K562 (cell line): ENCODE results near the gene SEL1L. TPM values are rescaled to one million over a fixed set of nuclear protein-coding genes. Genes with fewer than 3 reads are reported as not detected.

Experiments used
- C11orf30 ChIP-seq: fragments of 450-650 bp; IDR thresholded peaks from 2 replicates; pipeline ENCODE4 v1.6.1; 2016; ENCODE audit warnings: low read depth, mild to moderate bottlenecking
- DPF2 ChIP-seq: fragments of 450-650 bp; IDR thresholded peaks from 2 replicates; pipeline ENCODE4 v1.6.1; 2016
- GATAD2A ChIP-seq: fragments of 450-650 bp; IDR thresholded peaks from 2 replicates; pipeline ENCODE4 v1.6.1; 2017
- HMGN3 ChIP-seq: IDR thresholded peaks from 2 replicates; pipeline ENCODE4 v1.6.1; 2011; ENCODE audit warnings: borderline replicate concordance, low read depth, mild to moderate bottlenecking, mixed read lengths, low read length; ENCODE audit not compliant: insufficient read length; ENCODE audit errors: extremely low read depth
- HNRNPK ChIP-seq: fragments of 200-400 bp; formaldehyde crosslinking; IDR thresholded peaks from one replicate; pipeline ENCODE4 v1.6.1; 2018; ENCODE audit warnings: mild to moderate bottlenecking, low read depth, low read length; ENCODE audit not compliant: poor library complexity, severe bottlenecking
- KDM5B ChIP-seq: fragments of 200-600 bp; sonication (generic); IDR thresholded peaks from 2 replicates; pipeline ENCODE4 v1.6.1; 2012; ENCODE audit warnings: low read depth, mild to moderate bottlenecking, moderate library complexity, low read length, control low read depth, inconsistent platforms; ENCODE audit not compliant: insufficient replicate concordance
- NCOA2 ChIP-seq, 2 experiments: fragments of 450-650 bp; IDR thresholded peaks; 2 replicates each; pipeline ENCODE4 v1.6.1; 2018; ENCODE audit warnings: mild to moderate bottlenecking in 2 of 2, moderate library complexity in 1 of 2; ENCODE audit not compliant: partially characterized antibody in 2 of 2
- NR2C1 ChIP-seq, 2 experiments: fragments of 450-650 bp; IDR thresholded peaks; 2 replicates each; pipeline ENCODE4 v1.6.1; 2017; ENCODE audit warnings: mild to moderate bottlenecking in 2 of 2, antibody characterized with exemption in 1 of 2, inconsistent platforms in 1 of 2, missing compliant biosample characterization in 1 of 2, missing genetic modification characterization in 1 of 2
- SP1 ChIP-seq: sonication (generic); formaldehyde crosslinking; IDR thresholded peaks from 2 replicates; pipeline ENCODE4 v1.8.1; 2022; ENCODE audit warnings: mild to moderate bottlenecking, missing genetic modification reagents
- ZEB2 ChIP-seq: fragments of 450-650 bp; IDR thresholded peaks from 2 replicates; pipeline ENCODE4 v1.6.1; 2016
- ZNF232 ChIP-seq: sonication (generic); formaldehyde crosslinking; IDR thresholded peaks from 2 replicates; pipeline ENCODE4 v1.8.0; 2022; ENCODE audit warnings: mild to moderate bottlenecking, missing genetic modification reagents
- ZNF263 ChIP-seq: sonication (generic); formaldehyde crosslinking; IDR thresholded peaks from 2 replicates; pipeline ENCODE4 v1.8.0; 2022; ENCODE audit warnings: mild to moderate bottlenecking, missing genetic modification reagents, borderline replicate concordance
- polyA plus RNA-seq, 8 experiments: library from polyadenylated mRNA; depleted of rRNA in 4 of 8; stranded (reverse) in 5 of 8; unstranded in 3 of 8; fragments of >200 nt; fragmentation: Nextera tagmentation in 2 of 8; fragmentation: Illumina TruSeq in 1 of 8; extraction: Ambion mirVana in 2 of 8; extraction: Trizol in 1 of 8; gene quantifications; 2 replicates each; pipeline versions ENCODE4 v1.2.1 to v1.2.3, GENCODE V29; 2011 to 2014; ENCODE audit warnings: inconsistent platforms in 1 of 8, missing spikeins in 1 of 8
- total RNA-seq, 7 experiments: library from RNA; depleted of rRNA in 6 of 7; stranded (reverse); fragments of >200 nt in 6 of 7; fragmentation: Illumina TruSeq in 2 of 7; extraction: Trizol in 2 of 7; gene quantifications; 2 replicates each; pipeline versions ENCODE4 v1.2.1 to v1.2.3, GENCODE V29; 2011 to 2021; ENCODE audit warnings: low replicate concordance in 1 of 7
- TF ChIP-seq, protein P1 (sequence below), 2 experiments: fragments of 450-650 bp; conservative IDR thresholded peaks; 2 replicates each; pipeline ENCODE4 v1.6.1; 2017; ENCODE audit warnings: mild to moderate bottlenecking in 2 of 2, moderate library complexity in 2 of 2
- TF ChIP-seq, protein P2 (sequence below): sonication (generic); formaldehyde crosslinking; IDR thresholded peaks from 2 replicates; pipeline ENCODE4 v1.8.1; 2023; ENCODE audit warnings: mild to moderate bottlenecking, missing genetic modification reagents, moderate library complexity
- TF ChIP-seq, protein P3 (sequence below), 2 experiments: fragments of 450-650 bp in 1 of 2; sonication (generic) in 1 of 2; formaldehyde crosslinking in 1 of 2; IDR thresholded peaks; 2 replicates each; pipeline versions ENCODE4 v1.7.1 to v1.9.0; 2016 to 2022; ENCODE audit warnings: inconsistent platforms in 1 of 2, mild to moderate bottlenecking in 1 of 2, missing genetic modification reagents in 1 of 2

Gene SEL1L
- total and polyA plus RNA-seq, 9 of the 15 experiments (the other 6 are each of a cell fraction or from before 2014, with no cell fraction given) = 7.7 to 21.1 (median 13.6) TPM

DNA sequence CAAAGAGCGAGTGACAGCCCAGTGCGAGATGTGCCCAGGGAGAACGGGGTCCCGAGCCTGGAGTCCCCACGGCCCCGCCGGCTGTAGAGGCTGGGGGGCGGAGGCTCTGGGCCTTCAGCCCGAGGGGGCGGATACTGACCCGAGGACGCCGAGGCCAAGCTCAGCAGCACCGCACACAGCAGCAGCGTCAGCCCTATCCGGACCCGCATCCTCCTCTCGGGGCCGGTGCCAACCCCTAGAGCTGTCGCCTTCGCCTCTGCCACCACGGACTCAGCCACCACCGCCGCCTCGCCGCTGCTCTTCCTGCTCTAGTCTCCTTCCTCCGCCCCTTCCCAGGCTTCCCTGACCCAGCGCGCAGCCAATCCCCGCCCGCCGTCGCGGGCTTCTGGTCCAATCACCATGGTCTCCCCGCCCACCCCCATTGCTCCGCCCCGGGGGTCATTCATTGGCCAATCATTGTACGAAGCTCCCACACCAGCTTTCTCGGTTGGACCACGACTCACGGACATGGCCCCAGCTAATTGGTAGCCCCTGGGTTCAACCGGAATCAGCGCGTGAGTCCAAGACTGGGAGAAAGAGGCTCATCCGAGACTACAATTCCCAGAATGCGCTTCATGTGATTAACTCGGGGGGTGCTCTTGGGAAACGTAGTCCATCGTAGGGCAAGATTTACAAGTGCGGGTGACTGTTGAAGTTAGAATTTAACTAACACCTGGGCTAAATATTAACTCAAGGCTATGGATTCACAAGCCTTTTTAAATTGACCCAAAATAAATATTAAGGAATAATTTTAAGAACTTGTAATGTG, at the start of gene SEL1L (continued):
- TF ChIP-seq, protein P1, sequence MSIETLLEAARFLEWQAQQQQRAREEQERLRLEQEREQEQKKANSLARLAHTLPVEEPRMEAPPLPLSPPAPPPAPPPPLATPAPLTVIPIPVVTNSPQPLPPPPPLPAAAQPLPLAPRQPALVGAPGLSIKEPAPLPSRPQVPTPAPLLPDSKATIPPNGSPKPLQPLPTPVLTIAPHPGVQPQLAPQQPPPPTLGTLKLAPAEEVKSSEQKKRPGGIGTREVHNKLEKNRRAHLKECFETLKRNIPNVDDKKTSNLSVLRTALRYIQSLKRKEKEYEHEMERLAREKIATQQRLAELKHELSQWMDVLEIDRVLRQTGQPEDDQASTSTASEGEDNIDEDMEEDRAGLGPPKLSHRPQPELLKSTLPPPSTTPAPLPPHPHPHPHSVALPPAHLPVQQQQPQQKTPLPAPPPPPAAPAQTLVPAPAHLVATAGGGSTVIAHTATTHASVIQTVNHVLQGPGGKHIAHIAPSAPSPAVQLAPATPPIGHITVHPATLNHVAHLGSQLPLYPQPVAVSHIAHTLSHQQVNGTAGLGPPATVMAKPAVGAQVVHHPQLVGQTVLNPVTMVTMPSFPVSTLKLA (conservative IDR thresholded peaks at IDR 0.05) = peak in 1 of 2 experiments; percentile 56; a peak in 2 of 4 replicates
- TF ChIP-seq SP1 = peak; percentile 74
- peak; percentile 94 for TF ChIP-seq NR2C1 (IDR thresholded peaks at IDR 0.05)
- TF ChIP-seq NR2C1 (tag; IDR thresholded peaks at IDR 0.05) = peak; percentile 94
- no peak for TF ChIP-seq ZEB2
- TF ChIP-seq KDM5B = peak; percentile 60
- TF ChIP-seq, protein P2, sequence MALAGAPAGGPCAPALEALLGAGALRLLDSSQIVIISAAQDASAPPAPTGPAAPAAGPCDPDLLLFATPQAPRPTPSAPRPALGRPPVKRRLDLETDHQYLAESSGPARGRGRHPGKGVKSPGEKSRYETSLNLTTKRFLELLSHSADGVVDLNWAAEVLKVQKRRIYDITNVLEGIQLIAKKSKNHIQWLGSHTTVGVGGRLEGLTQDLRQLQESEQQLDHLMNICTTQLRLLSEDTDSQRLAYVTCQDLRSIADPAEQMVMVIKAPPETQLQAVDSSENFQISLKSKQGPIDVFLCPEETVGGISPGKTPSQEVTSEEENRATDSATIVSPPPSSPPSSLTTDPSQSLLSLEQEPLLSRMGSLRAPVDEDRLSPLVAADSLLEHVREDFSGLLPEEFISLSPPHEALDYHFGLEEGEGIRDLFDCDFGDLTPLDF (CRISPR knock-in tag) = no peak
- TF ChIP-seq, protein P3, sequence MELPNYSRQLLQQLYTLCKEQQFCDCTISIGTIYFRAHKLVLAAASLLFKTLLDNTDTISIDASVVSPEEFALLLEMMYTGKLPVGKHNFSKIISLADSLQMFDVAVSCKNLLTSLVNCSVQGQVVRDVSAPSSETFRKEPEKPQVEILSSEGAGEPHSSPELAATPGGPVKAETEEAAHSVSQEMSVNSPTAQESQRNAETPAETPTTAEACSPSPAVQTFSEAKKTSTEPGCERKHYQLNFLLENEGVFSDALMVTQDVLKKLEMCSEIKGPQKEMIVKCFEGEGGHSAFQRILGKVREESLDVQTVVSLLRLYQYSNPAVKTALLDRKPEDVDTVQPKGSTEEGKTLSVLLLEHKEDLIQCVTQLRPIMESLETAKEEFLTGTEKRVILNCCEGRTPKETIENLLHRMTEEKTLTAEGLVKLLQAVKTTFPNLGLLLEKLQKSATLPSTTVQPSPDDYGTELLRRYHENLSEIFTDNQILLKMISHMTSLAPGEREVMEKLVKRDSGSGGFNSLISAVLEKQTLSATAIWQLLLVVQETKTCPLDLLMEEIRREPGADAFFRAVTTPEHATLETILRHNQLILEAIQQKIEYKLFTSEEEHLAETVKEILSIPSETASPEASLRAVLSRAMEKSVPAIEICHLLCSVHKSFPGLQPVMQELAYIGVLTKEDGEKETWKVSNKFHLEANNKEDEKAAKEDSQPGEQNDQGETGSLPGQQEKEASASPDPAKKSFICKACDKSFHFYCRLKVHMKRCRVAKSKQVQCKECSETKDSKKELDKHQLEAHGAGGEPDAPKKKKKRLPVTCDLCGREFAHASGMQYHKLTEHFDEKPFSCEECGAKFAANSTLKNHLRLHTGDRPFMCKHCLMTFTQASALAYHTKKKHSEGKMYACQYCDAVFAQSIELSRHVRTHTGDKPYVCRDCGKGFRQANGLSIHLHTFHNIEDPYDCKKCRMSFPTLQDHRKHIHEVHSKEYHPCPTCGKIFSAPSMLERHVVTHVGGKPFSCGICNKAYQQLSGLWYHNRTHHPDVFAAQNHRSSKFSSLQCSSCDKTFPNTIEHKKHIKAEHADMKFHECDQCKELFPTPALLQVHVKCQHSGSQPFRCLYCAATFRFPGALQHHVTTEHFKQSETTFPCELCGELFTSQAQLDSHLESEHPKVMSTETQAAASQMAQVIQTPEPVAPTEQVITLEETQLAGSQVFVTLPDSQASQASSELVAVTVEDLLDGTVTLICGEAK (IDR thresholded peaks at IDR 0.05) = peak; percentile 77
- TF ChIP-seq, protein P3 (CRISPR knock-in tag; IDR thresholded peaks at IDR 0.05) = no peak
- no peak for TF ChIP-seq DPF2
- TF ChIP-seq HNRNPK = no peak
- peak; percentile 66 for TF ChIP-seq C11orf30
- TF ChIP-seq ZNF263 (CRISPR knock-in tag) = no peak
- peak; percentile 73 for TF ChIP-seq HMGN3
- TF ChIP-seq ZNF232 (CRISPR knock-in tag) = no peak
- no peak for TF ChIP-seq NCOA2 (IDR thresholded peaks at IDR 0.05; ENCODE audit: partially characterized antibody in 2 of 2)
- no peak for TF ChIP-seq GATAD2A
